Neural cell (in vitro differentiated cells): ENCODE measurements around the gene CCR5.

ENCODE experiments used
- TAF1 ChIP-seq: IDR thresholded peaks from 2 replicates; pipeline ENCODE4 v1.6.1; 2012; ENCODE audit warnings: low read depth
- TF ChIP-seq, protein P1 (sequence below): fragments of 450-650 bp; IDR thresholded peaks from 2 replicates; pipeline ENCODE4 v1.5.1; 2014; ENCODE audit warnings: antibody characterized with exemption, mild to moderate bottlenecking, moderate library complexity; ENCODE audit not compliant: poor library complexity, severe bottlenecking

DNA sequence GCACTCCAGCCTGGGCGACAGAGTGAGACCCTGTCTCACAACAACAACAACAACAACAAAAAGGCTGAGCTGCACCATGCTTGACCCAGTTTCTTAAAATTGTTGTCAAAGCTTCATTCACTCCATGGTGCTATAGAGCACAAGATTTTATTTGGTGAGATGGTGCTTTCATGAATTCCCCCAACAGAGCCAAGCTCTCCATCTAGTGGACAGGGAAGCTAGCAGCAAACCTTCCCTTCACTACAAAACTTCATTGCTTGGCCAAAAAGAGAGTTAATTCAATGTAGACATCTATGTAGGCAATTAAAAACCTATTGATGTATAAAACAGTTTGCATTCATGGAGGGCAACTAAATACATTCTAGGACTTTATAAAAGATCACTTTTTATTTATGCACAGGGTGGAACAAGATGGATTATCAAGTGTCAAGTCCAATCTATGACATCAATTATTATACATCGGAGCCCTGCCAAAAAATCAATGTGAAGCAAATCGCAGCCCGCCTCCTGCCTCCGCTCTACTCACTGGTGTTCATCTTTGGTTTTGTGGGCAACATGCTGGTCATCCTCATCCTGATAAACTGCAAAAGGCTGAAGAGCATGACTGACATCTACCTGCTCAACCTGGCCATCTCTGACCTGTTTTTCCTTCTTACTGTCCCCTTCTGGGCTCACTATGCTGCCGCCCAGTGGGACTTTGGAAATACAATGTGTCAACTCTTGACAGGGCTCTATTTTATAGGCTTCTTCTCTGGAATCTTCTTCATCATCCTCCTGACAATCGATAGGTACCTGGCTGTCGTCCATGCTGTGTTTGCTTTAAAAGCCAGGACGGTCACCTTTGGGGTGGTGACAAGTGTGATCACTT lies 2.0 kb downstream of the CCR5 start:
- TF ChIP-seq, protein P1, sequence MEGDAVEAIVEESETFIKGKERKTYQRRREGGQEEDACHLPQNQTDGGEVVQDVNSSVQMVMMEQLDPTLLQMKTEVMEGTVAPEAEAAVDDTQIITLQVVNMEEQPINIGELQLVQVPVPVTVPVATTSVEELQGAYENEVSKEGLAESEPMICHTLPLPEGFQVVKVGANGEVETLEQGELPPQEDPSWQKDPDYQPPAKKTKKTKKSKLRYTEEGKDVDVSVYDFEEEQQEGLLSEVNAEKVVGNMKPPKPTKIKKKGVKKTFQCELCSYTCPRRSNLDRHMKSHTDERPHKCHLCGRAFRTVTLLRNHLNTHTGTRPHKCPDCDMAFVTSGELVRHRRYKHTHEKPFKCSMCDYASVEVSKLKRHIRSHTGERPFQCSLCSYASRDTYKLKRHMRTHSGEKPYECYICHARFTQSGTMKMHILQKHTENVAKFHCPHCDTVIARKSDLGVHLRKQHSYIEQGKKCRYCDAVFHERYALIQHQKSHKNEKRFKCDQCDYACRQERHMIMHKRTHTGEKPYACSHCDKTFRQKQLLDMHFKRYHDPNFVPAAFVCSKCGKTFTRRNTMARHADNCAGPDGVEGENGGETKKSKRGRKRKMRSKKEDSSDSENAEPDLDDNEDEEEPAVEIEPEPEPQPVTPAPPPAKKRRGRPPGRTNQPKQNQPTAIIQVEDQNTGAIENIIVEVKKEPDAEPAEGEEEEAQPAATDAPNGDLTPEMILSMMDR: no peak
- no peak for TF ChIP-seq TAF1
